ENCODE measurements around the gene GTPBP6. TPM values are rescaled to one million over a fixed set of nuclear protein-coding genes. Genes with fewer than 3 reads are reported as not detected.
"Not testable (repeated sequence)": the region's sequence is repeated elsewhere in the genome, so short reads cannot be mapped to it uniquely, and the experiment has no call there.

GTPBP6 gene
- total RNA-seq, 1 donor from 2014 or later: 49.5 TPM

DNA sequence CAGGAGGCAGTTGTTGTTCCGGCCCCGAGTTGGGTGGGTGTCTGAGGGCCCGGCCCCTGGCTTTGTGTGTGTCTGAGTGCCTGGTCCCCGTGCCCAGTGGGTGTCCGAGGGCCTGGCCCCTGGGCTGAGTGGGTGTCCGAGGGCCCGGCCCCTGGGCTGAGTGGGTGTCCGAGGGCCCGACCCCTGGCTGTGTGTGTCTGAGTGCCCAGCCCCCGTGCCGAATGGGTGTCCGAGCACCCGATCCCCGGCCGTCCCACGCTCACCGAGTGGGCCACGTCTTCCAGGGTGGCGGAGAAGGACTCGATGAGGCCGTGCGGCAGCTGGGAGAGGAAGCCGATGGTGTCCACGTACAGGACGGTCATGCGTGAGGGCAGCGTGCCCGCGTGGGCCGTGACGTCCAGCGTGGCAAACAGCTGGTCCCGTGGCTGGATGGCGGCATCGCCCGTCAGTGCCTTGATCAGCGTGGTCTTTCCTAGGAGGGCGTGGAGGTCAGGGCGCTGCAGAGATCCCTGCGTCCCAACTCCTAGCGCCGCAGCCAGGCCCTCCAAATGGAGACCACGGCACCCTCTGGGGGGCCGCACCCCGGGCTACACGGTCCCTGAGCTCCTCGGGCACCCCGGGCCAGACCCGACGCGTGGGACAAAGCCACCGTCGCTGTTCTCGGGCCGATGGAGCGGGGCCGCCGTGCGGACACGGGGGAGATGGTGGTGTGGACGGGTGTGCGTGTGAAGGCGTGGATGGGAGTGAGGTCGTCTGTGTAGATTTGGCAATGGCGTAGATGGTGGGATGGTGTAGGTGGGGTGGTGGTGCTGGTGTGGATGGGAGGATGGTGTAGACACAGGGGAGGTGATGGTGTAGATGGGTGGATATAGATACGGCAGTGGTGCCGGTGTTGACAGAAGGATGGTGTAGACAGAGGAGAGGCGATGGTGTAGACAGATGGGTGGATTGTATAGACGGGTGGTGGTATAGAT, 7.2 kb downstream of the GTPBP6 start:
- H3K4me3 ChIP-seq (ENCODE audit: low read depth, low read length): no peak overlapping the region
- TF ChIP-seq, protein P1, sequence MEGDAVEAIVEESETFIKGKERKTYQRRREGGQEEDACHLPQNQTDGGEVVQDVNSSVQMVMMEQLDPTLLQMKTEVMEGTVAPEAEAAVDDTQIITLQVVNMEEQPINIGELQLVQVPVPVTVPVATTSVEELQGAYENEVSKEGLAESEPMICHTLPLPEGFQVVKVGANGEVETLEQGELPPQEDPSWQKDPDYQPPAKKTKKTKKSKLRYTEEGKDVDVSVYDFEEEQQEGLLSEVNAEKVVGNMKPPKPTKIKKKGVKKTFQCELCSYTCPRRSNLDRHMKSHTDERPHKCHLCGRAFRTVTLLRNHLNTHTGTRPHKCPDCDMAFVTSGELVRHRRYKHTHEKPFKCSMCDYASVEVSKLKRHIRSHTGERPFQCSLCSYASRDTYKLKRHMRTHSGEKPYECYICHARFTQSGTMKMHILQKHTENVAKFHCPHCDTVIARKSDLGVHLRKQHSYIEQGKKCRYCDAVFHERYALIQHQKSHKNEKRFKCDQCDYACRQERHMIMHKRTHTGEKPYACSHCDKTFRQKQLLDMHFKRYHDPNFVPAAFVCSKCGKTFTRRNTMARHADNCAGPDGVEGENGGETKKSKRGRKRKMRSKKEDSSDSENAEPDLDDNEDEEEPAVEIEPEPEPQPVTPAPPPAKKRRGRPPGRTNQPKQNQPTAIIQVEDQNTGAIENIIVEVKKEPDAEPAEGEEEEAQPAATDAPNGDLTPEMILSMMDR (IDR thresholded peaks at IDR 0.05; ENCODE audit: insufficient read depth, low read length, poor library complexity, severe bottlenecking): no peak
- no peaks in the 10 kb centered on the region for H3K27me3 ChIP-seq (ENCODE audit: control insufficient read depth, insufficient read depth, low read length)
- no peaks in the 10 kb centered on the region for H3K36me3 ChIP-seq (ENCODE audit: control insufficient read depth, insufficient read depth, low read length)
- no peak for DNase-seq (ENCODE audit: low read depth)

DNA sequence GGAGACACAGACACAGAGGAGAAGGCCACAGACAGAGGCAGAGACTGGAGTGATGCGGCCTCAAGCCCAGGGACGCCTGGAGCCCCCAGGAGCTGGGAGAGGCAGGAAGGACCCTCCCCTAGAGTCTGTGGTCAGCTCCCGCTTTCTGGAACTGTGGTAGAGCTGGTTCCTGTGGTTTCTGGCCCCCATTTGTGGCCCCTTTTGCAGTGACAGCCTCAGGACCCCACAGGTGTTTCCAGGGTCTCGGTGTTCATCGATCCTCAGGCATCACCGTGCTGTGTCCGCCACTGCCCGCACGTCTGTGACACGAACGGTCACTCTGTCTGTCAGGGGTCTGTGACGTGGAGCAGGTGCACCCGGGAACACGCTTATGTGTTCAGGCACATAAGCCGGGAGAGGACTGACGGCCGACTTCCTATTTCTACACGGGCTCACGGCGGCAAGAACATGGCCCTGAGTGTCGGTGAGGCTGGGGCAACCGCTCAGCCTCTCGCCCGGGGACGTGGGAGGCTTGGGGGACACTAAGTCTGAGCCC, 7.9 kb downstream of the GTPBP6 start:
- TF ChIP-seq, protein P1 (IDR thresholded peaks at IDR 0.05; ENCODE audit: insufficient read depth, low read length, poor library complexity, severe bottlenecking): no peak
- Histone ChIP-seq H3K36me3 (ENCODE audit: control insufficient read depth, insufficient read depth, low read length) (peaks cover 2% of the 10 kb centered on the region), H3K4me3 (ENCODE audit: low read depth, low read length) (no peak overlapping the region), H3K27me3 (ENCODE audit: control insufficient read depth, insufficient read depth, low read length) (no peaks in the 10 kb centered on the region)
- no peak for DNase-seq (ENCODE audit: low read depth)

DNA sequence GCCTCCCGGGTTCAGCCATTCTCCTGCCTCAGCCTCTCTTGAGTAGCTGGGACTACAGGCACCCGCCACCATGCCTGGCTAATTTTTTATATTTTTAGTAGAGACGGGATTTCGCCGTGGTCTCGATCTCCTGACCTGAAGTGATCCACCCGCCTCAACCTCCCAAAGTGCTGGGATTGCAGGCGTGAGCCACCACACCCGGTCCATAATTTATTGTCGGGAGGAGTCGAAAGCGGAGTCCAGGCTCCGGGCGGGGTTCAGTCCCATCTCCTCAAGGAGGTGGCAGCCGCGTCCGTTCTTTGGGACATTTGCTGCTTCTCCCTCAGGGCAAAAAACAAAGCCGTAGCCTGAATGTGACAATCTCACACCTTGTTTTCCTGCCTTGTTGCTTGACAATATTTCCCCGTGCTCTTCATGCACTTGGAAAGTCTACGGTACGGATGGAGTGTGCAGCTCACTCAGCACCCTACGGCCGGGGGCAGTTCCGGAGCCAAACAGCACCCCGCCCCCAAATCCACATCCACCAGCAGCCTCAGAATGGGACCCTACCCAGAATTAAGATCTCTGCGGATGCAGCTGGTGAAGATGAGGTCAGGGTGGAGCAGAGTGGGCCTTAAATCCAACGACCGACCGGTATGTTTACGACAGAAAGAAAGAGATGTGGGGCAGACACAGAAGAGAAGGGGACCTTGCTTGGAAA, 9.6 kb downstream of the GTPBP6 start:
- Histone ChIP-seq H3K27me3 (ENCODE audit: control insufficient read depth, insufficient read depth, low read length) (no peaks in the 10 kb centered on the region), H3K36me3 (ENCODE audit: control insufficient read depth, insufficient read depth, low read length) (peaks cover 2% of the 10 kb centered on the region), H3K4me3 (ENCODE audit: low read depth, low read length) (no peak overlapping the region)
- TF ChIP-seq, protein P1 (IDR thresholded peaks at IDR 0.05; ENCODE audit: insufficient read depth, low read length, poor library complexity, severe bottlenecking): no peak
- DNase-seq (ENCODE audit: low read depth): no peak

DNA sequence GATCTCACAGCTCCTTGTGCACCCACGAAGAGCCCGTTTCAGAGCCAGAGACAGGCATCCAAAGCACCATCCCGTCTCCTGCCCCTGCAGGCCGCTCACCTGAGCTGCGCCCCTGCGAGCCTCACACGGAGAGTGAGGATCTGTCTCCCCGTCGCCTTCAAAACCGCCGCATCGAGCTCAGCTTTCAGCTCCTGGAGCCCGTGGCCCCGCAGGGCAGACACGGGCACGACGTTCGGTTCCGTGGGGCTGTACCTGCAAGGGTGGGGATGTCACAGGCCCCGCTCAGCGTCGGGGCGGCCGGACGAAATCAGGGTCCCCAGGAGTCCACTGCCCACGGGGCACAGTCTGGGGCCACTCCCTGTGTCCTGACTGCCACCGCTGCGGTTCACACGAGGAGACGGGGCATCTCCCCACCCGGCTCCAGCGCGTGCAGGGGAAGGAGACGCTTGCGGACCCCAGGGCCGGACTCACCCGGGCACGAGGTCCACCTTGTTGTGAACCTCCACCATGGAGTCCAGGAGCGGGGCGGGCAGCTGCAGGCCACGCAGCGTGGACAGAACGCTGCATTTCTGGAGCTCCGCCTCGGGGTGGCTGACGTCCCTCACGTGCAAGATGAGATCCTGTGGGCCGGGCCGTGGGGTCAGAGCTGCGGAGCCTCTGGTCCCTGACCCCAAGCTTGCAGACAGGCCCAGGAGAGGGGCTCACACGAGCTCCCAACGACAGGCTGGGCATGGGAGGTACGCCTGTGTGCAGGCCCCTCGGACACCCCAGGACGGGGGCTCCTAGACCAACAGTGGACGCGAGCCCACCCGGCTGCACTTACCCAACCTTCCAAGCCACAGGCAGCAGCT, 11.1 kb downstream of the GTPBP6 start:
- TF ChIP-seq, protein P1 (IDR thresholded peaks at IDR 0.05; ENCODE audit: insufficient read depth, low read length, poor library complexity, severe bottlenecking): no peak
- Histone ChIP-seq H3K27me3 (ENCODE audit: control insufficient read depth, insufficient read depth, low read length) (no peaks in the 10 kb centered on the region), H3K4me3 (ENCODE audit: low read depth, low read length) (no peak overlapping the region), H3K36me3 (ENCODE audit: control insufficient read depth, insufficient read depth, low read length) (peaks cover 2% of the 10 kb centered on the region)
- DNase-seq (ENCODE audit: low read depth): no peak

DNA sequence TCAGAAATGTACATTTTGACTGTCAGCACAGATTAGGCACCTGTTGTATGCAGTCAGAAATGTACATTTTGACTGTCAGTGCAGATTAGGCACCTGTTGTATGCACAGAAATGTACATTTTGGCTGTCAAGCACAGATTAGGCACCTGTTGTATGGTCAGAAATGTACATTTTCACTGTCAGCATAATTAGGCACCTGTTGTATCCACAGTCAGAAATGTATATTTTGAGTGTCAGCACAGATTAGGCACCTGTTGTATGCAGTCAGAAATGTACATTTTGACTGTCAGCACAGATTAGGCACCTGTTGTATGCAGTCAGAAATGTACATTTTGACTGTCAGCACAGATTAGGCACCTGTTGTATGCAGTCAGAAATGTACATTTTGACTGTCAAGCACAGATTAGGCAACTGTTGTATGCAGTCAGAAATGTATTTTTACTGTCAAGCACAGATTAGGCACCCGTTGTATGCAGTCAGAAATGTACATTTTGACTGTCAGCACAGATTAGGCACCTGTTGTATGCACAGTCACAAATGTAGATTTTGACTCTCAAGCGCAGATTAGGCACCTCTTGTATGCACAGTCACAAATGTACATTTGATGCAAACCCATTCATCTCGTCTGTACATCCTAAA, 11.9 kb downstream of the GTPBP6 start:
- H3K36me3 ChIP-seq (ENCODE audit: control insufficient read depth, insufficient read depth, low read length); H3K4me3 ChIP-seq (ENCODE audit: low read depth, low read length); H3K27me3 ChIP-seq (ENCODE audit: control insufficient read depth, insufficient read depth, low read length); DNase-seq (ENCODE audit: low read depth): not testable (repeated sequence)

DNA sequence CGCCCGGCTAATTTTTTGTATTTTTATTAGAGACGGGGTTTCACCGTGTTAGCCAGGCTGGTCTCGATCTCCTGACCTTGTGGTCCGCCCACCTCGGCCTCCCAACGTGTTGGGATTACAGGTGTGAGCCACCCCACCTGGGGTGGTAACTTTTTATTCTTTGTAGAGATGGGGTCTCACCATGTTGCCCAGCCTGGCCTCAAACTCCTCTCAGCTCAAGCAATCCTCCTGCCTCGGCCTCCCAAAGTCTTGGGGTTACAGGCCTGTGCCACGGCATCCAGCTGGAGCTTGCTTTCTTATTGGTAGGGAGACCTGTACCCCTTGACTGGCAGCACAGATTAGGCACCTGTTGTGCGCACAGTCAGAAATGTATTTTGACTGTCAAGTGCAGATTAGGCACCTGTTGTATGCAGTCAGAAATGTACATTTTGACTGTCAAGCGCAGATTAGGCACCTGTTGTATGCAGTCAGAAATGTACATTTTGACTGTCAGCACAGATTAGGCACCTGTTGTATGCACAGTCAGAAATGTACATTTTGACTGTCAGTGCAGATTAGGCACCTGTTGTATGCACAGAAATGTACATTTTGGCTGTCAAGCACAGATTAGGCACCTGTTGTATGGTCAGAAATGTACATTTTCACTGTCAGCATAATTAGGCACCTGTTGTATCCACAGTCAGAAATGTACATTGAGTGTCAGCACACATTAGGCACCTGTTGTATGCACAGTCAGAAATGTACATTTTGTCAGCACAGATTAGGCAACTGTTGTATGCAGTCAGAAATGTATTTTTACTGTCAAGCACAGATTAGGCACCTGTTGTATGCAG, 12.6 kb downstream of the GTPBP6 start:
- not testable (repeated sequence) for H3K4me3 ChIP-seq (ENCODE audit: low read depth, low read length); H3K27me3 ChIP-seq (ENCODE audit: control insufficient read depth, insufficient read depth, low read length); DNase-seq (ENCODE audit: low read depth); H3K36me3 ChIP-seq (ENCODE audit: control insufficient read depth, insufficient read depth, low read length)
